C4-2B (cell line): ENCODE data around the gene XXYLT1.

Experiments used
- CTCF ChIP-seq: fragments of 450-650 bp; conservative IDR thresholded peaks from 2 replicates; pipeline ENCODE4 v1.5.1; 2017; ENCODE audit warnings: mild to moderate bottlenecking
- ZFX ChIP-seq: fragments of 450-650 bp; IDR thresholded peaks from 2 replicates; pipeline ENCODE4 v1.6.1; 2017

GRCh38 chr3:195048059-195048905, 222.7 kb downstream of the XXYLT1 start:
- no peak for TF ChIP-seq CTCF
- no peak for TF ChIP-seq ZFX
